ENCODE data around the gene PDE7B.

The PDE7B gene

GRCh38 chr6:135833771-135834170, 17.7 kb upstream of the PDE7B start:
- H3K4me3 ChIP-seq (replicated peaks; ENCODE audit: insufficient read depth, low read length): no peak overlapping the region
- DNase-seq (ENCODE audit: low read depth in 1 of 2, low spot score in 1 of 2): no peak
- TF ChIP-seq REST (IDR thresholded peaks at IDR 0.05; ENCODE audit: insufficient replicate concordance, low read depth) (no peak), SPI1 (IDR thresholded peaks at IDR 0.05; ENCODE audit: borderline replicate concordance, low read depth) (no peak), GABPA (IDR thresholded peaks at IDR 0.05; ENCODE audit: low read depth) (no peak), CTCF (IDR thresholded peaks at IDR 0.05; ENCODE audit: insufficient read depth, low read length) (no peak), POLR2AphosphoS5 (IDR thresholded peaks at IDR 0.05; ENCODE audit: low read depth) (no peak)
- no peak overlapping the region for H3K27ac ChIP-seq (replicated peaks)
- no peaks in the 10 kb centered on the region for H3K27me3 ChIP-seq (ENCODE audit: insufficient read depth, poor library complexity, severe bottlenecking)

GRCh38 chr6:135837735-135838449, 13.6 kb upstream of the PDE7B start:
- Histone ChIP-seq H3K27me3 (ENCODE audit: insufficient read depth, poor library complexity, severe bottlenecking) (peaks cover 2% of the 10 kb centered on the region), H3K27ac (replicated peaks) (no peak overlapping the region), H3K4me3 (replicated peaks; ENCODE audit: insufficient read depth, low read length) (no peak overlapping the region)
- no peak for DNase-seq (ENCODE audit: low read depth in 1 of 2, low spot score in 1 of 2)
- no peak for TF ChIP-seq SPI1 (IDR thresholded peaks at IDR 0.05; ENCODE audit: borderline replicate concordance, low read depth)
- no peak for TF ChIP-seq GABPA (IDR thresholded peaks at IDR 0.05; ENCODE audit: low read depth)
- TF ChIP-seq REST (IDR thresholded peaks at IDR 0.05; ENCODE audit: insufficient replicate concordance, low read depth): no peak
- TF ChIP-seq CTCF (IDR thresholded peaks at IDR 0.05; ENCODE audit: insufficient read depth, low read length): no peak
- no peak for TF ChIP-seq POLR2AphosphoS5 (IDR thresholded peaks at IDR 0.05; ENCODE audit: low read depth)

- peaks cover 2% of the 10 kb centered on the region for H3K27me3 ChIP-seq (ENCODE audit: insufficient read depth, poor library complexity, severe bottlenecking)
- TF ChIP-seq CTCF (IDR thresholded peaks at IDR 0.05; ENCODE audit: insufficient read depth, low read length) (no peak), REST (IDR thresholded peaks at IDR 0.05; ENCODE audit: insufficient replicate concordance, low read depth) (no peak), POLR2AphosphoS5 (IDR thresholded peaks at IDR 0.05; ENCODE audit: low read depth) (no peak), SPI1 (IDR thresholded peaks at IDR 0.05; ENCODE audit: borderline replicate concordance, low read depth) (no peak), GABPA (IDR thresholded peaks at IDR 0.05; ENCODE audit: low read depth) (no peak)
- DNase-seq (ENCODE audit: low read depth in 1 of 2, low spot score in 1 of 2): no peak
Measured at GRCh38 chr6:135839121-135839520, 12.4 kb upstream of the PDE7B start.

More at GRCh38 chr6:135839121-135839520, 12.4 kb upstream of the PDE7B start:
- no peak overlapping the region for H3K4me3 ChIP-seq (replicated peaks; ENCODE audit: insufficient read depth, low read length)
- H3K27ac ChIP-seq (replicated peaks): no peak overlapping the region
